H1 (cell line): ENCODE results near the gene PEX6. TPM values are rescaled to one million over a fixed set of nuclear protein-coding genes. Genes with fewer than 3 reads are reported as not detected.

ENCODE experiments used
- CBX5 ChIP-seq: fragments of 300-800, 300-1000 bp; sonication (generic); IDR thresholded peaks from 2 replicates; pipeline ENCODE4 v1.7.1; 2016; ENCODE audit warnings: antibody characterized with exemption, low read length, low read depth
- CHD1 ChIP-seq: IDR thresholded peaks from 2 replicates; pipeline ENCODE4 v1.6.1; 2012; ENCODE audit warnings: low read depth, low read length, improper control_type of control experiment
- JUN ChIP-seq: IDR thresholded peaks from 2 replicates; pipeline ENCODE4 v1.6.1; 2011; ENCODE audit warnings: low read depth, mild to moderate bottlenecking, improper control_type of control experiment, low read length
- KDM5A ChIP-seq: fragments of 200-600 bp; IDR thresholded peaks from 2 replicates; pipeline ENCODE4 v1.7.1; 2012; ENCODE audit warnings: mild to moderate bottlenecking, low read length, inconsistent platforms, mixed read lengths
- NRF1 ChIP-seq: IDR thresholded peaks from 2 replicates; pipeline ENCODE4 v1.6.1; 2011; ENCODE audit warnings: mild to moderate bottlenecking, low read depth, low read length, improper control_type of control experiment
- RFX5 ChIP-seq: IDR thresholded peaks from 2 replicates; pipeline ENCODE4 v1.6.1; 2011; ENCODE audit warnings: low read depth, low read length, improper control_type of control experiment, borderline replicate concordance
- polyA plus RNA-seq, 7 experiments: library from polyadenylated mRNA; depleted of rRNA in 3 of 7; stranded (reverse) in 5 of 7; unstranded in 2 of 7; fragments of >200 nt in 5 of 7; fragments of 200-250 nt in 2 of 7; gene quantifications; 1 replicate in 5 of 7; 2 replicates in 1 of 7; 4 replicates in 1 of 7; pipeline versions ENCODE4 v1.2.1 to v1.2.3, GENCODE V29; 2011 to 2013; ENCODE audit warnings: missing spikeins in 2 of 7, mixed read lengths in 2 of 7
- total RNA-seq: library from RNA; stranded (reverse); fragmentation: NEBNext Ultra II Directional; extraction: Animal tissue kit (Norgen Biotek cat#: 25700); gene quantifications from 2 replicates; pipeline ENCODE4 v1.2.1, GENCODE V29; 2021
- TF ChIP-seq, protein P1 (sequence below): fragments of 300-600 bp; sonication (generic); IDR thresholded peaks from 2 replicates; pipeline ENCODE4 v1.7.1; 2012; ENCODE audit warnings: low read length, moderate library complexity, mild to moderate bottlenecking, inconsistent platforms; ENCODE audit not compliant: insufficient replicate concordance

The PEX6 gene
- total and polyA plus RNA-seq, 2 of the 8 experiments (the other 6 are each of a cell fraction or from before 2014, with no cell fraction given): 6.4 to 12.5 TPM

DNA sequence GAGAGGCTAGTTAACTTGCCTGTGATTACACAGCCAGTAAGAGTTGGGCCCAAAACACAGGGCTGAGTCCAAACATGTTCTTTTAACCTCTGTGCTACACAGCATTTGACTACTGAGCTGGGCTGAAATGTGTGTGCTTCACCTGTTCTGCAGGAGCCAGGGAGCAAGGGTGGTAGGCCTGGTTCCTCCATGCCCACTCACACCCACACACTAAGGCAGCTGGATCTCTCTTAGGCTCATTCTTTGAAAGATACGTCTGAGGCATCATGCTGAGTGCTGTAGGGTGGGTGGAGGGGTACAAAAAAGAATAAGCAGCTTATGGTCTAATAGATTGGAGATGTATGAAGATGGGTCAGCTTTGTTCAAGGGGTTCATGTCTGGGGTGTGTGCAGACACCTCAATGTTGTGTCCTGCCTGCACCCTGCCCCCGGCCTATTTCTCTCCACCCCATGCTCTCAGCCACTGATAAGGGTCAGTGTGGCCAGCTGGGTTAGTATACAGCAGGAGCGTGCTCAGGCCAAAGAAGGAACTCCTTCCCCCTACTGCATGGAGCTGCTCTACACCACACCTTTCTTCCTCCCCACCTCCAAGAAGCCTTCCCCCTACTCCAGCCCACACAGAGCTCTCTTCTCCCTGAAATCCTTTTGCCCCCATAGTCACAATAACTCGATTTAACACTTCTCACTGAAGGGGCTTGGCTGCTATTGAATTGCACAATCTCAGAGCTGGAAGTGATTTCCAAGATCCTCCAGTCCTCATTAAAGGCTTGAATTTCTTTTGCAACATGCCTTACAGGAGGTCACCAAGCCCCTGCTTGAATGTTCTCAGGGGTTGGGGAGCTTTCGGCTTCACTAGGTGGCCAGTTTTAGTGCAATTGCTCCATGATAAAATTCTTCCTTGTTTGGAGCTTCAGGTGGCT lies 8.8 kb upstream of the PEX6 start (continued):
- TF ChIP-seq, protein P1, sequence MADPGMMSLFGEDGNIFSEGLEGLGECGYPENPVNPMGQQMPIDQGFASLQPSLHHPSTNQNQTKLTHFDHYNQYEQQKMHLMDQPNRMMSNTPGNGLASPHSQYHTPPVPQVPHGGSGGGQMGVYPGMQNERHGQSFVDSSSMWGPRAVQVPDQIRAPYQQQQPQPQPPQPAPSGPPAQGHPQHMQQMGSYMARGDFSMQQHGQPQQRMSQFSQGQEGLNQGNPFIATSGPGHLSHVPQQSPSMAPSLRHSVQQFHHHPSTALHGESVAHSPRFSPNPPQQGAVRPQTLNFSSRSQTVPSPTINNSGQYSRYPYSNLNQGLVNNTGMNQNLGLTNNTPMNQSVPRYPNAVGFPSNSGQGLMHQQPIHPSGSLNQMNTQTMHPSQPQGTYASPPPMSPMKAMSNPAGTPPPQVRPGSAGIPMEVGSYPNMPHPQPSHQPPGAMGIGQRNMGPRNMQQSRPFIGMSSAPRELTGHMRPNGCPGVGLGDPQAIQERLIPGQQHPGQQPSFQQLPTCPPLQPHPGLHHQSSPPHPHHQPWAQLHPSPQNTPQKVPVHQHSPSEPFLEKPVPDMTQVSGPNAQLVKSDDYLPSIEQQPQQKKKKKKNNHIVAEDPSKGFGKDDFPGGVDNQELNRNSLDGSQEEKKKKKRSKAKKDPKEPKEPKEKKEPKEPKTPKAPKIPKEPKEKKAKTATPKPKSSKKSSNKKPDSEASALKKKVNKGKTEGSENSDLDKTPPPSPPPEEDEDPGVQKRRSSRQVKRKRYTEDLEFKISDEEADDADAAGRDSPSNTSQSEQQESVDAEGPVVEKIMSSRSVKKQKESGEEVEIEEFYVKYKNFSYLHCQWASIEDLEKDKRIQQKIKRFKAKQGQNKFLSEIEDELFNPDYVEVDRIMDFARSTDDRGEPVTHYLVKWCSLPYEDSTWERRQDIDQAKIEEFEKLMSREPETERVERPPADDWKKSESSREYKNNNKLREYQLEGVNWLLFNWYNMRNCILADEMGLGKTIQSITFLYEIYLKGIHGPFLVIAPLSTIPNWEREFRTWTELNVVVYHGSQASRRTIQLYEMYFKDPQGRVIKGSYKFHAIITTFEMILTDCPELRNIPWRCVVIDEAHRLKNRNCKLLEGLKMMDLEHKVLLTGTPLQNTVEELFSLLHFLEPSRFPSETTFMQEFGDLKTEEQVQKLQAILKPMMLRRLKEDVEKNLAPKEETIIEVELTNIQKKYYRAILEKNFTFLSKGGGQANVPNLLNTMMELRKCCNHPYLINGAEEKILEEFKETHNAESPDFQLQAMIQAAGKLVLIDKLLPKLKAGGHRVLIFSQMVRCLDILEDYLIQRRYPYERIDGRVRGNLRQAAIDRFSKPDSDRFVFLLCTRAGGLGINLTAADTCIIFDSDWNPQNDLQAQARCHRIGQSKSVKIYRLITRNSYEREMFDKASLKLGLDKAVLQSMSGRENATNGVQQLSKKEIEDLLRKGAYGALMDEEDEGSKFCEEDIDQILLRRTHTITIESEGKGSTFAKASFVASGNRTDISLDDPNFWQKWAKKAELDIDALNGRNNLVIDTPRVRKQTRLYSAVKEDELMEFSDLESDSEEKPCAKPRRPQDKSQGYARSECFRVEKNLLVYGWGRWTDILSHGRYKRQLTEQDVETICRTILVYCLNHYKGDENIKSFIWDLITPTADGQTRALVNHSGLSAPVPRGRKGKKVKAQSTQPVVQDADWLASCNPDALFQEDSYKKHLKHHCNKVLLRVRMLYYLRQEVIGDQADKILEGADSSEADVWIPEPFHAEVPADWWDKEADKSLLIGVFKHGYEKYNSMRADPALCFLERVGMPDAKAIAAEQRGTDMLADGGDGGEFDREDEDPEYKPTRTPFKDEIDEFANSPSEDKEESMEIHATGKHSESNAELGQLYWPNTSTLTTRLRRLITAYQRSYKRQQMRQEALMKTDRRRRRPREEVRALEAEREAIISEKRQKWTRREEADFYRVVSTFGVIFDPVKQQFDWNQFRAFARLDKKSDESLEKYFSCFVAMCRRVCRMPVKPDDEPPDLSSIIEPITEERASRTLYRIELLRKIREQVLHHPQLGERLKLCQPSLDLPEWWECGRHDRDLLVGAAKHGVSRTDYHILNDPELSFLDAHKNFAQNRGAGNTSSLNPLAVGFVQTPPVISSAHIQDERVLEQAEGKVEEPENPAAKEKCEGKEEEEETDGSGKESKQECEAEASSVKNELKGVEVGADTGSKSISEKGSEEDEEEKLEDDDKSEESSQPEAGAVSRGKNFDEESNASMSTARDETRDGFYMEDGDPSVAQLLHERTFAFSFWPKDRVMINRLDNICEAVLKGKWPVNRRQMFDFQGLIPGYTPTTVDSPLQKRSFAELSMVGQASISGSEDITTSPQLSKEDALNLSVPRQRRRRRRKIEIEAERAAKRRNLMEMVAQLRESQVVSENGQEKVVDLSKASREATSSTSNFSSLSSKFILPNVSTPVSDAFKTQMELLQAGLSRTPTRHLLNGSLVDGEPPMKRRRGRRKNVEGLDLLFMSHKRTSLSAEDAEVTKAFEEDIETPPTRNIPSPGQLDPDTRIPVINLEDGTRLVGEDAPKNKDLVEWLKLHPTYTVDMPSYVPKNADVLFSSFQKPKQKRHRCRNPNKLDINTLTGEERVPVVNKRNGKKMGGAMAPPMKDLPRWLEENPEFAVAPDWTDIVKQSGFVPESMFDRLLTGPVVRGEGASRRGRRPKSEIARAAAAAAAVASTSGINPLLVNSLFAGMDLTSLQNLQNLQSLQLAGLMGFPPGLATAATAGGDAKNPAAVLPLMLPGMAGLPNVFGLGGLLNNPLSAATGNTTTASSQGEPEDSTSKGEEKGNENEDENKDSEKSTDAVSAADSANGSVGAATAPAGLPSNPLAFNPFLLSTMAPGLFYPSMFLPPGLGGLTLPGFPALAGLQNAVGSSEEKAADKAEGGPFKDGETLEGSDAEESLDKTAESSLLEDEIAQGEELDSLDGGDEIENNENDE: no peak
- no peak for TF ChIP-seq JUN
- TF ChIP-seq NRF1: no peak
- no peak for TF ChIP-seq RFX5
- TF ChIP-seq CBX5: no peak
- TF ChIP-seq CHD1: no peak
- TF ChIP-seq KDM5A: no peak
